SU-DHL-6 (cell line): ENCODE results near the gene RAP1GAP2.

Source experiments
- CTCF ChIP-seq: fragments of 200-600 bp; sonication (generic); IDR thresholded peaks from one replicate; pipeline ENCODE4 v1.5.1; 2017; ENCODE audit warnings: antibody characterized with exemption, mild to moderate bottlenecking, low read length, moderate library complexity; ENCODE audit not compliant: insufficient read depth, poor library complexity, severe bottlenecking
- EZH2phosphoT487 ChIP-seq: fragments of 200-600 bp; sonication (generic), shearing (Covaris generic); conservative IDR thresholded peaks from 2 replicates; pipeline ENCODE4 v1.6.1; 2018; ENCODE audit warnings: mild to moderate bottlenecking, antibody characterized with exemption, low read length, moderate library complexity, mixed read lengths

- TF ChIP-seq CTCF (no peak), EZH2phosphoT487 (no peak)
Observed at GRCh38 chr17:2794111-2794803, 2.0 kb upstream of the RAP1GAP2 start.
